HCT116 (cell line): ENCODE data around the gene GIMAP8.

Experiments used
- EGR1 ChIP-seq: IDR thresholded peaks from 2 replicates; pipeline ENCODE4 v1.6.1; 2012; ENCODE audit warnings: low read depth
- EZH2 ChIP-seq: fragments of 200-600 bp; sonication (generic); IDR thresholded peaks from 2 replicates; pipeline ENCODE4 v1.6.1; 2017; ENCODE audit warnings: antibody characterized with exemption, mixed run types
- EZH2phosphoT487 ChIP-seq: fragments of 200-600 bp; IDR thresholded peaks from 2 replicates; pipeline ENCODE4 v1.6.1; 2018; ENCODE audit warnings: antibody characterized with exemption, borderline replicate concordance
- POLR2A ChIP-seq: IDR thresholded peaks from 2 replicates; pipeline ENCODE4 v1.7.0; 2011; ENCODE audit warnings: borderline replicate concordance; ENCODE audit not compliant: insufficient read depth, insufficient read length; ENCODE audit errors: extremely low read depth
- POLR2AphosphoS5 ChIP-seq: IDR thresholded peaks from 2 replicates; pipeline ENCODE4 v1.6.1; 2011; ENCODE audit warnings: mild to moderate bottlenecking, low read depth, low read length, moderate library complexity
- ZNF274 ChIP-seq: fragments of 200-500 bp; sonication (Bioruptor generic); IDR thresholded peaks from 2 replicates; pipeline ENCODE4 v1.6.1; 2014; ENCODE audit warnings: mild to moderate bottlenecking, low read depth, low read length, inconsistent platforms
- TF ChIP-seq, protein P1 (sequence below), 3 experiments: fragments of 200-600 bp in 1 of 3; sonication (generic) in 1 of 3; IDR thresholded peaks in 2 of 3; conservative IDR thresholded peaks in 1 of 3; 2 replicates each; pipeline ENCODE4 v1.5.1; 2012 to 2017; ENCODE audit warnings: low read depth in 2 of 3, low read length in 2 of 3, antibody characterized with exemption in 1 of 3, borderline replicate concordance in 1 of 3, control low read depth in 1 of 3, mild to moderate bottlenecking in 1 of 3, mixed read lengths in 1 of 3, mixed run types in 1 of 3, moderate library complexity in 1 of 3; ENCODE audit not compliant: insufficient read depth in 1 of 3

GRCh38 chr7:150404805-150405583 is 45.4 kb upstream of the GIMAP8 start:
- TF ChIP-seq EZH2phosphoT487 = no peak
- TF ChIP-seq POLR2AphosphoS5 = peak; percentile 87
- TF ChIP-seq, protein P1, sequence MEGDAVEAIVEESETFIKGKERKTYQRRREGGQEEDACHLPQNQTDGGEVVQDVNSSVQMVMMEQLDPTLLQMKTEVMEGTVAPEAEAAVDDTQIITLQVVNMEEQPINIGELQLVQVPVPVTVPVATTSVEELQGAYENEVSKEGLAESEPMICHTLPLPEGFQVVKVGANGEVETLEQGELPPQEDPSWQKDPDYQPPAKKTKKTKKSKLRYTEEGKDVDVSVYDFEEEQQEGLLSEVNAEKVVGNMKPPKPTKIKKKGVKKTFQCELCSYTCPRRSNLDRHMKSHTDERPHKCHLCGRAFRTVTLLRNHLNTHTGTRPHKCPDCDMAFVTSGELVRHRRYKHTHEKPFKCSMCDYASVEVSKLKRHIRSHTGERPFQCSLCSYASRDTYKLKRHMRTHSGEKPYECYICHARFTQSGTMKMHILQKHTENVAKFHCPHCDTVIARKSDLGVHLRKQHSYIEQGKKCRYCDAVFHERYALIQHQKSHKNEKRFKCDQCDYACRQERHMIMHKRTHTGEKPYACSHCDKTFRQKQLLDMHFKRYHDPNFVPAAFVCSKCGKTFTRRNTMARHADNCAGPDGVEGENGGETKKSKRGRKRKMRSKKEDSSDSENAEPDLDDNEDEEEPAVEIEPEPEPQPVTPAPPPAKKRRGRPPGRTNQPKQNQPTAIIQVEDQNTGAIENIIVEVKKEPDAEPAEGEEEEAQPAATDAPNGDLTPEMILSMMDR (IDR thresholded peaks at IDR 0.05 in 2 of 3, conservative IDR thresholded peaks at IDR 0.05 in 1 of 3; ENCODE audit: borderline replicate concordance in 1 of 3, insufficient read depth in 1 of 3, low read depth in 2 of 3, low read length in 2 of 3) = peak in 2 of 3 experiments; percentile 24 to 49; a peak in 3 of 6 replicates
- no peak for TF ChIP-seq EZH2
- TF ChIP-seq POLR2A = peak; percentile 46
- no peak; the same call in 1 of the 2 replicates for TF ChIP-seq EGR1
- no peak for TF ChIP-seq ZNF274
